ENCODE data around the gene KIF4B.
"Not testable (repeated sequence)": the region's sequence is repeated elsewhere in the genome, so short reads cannot be mapped to it uniquely, and the experiment has no call there.

KIF4B gene

GRCh38 chr5:155006265-155006664, 7.3 kb upstream of the KIF4B start:
- DNase-seq, result not testable (repeated sequence)

- DNase-seq, result no peak
These were observed 4.9 kb upstream of the KIF4B start for GRCh38 chr5:155008669-155009068.

DNA sequence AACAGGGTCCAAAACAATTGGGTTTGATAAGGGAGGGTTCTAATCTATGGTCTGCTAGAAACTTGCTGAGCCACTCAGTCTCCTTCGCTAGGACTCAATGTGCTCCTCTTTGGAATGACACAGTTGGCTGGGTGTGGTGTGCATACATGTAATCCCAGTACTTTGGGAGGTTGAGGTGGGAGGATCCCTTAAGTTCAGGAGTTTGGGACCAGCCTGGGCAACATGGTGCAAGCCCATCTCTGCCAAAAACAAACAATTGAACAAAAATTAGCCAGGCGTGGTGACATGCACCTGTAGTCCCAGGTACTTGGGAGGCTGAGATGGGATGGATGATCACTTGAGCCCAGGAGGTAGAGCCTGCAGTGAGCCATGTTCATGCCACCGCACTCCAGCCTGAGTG, 2.7 kb upstream of the KIF4B start:
- DNase-seq, result no peak

- DNase-seq, result no peak
These were observed 1.7 kb downstream of the KIF4B start for GRCh38 chr5:155015239-155015638.

DNA sequence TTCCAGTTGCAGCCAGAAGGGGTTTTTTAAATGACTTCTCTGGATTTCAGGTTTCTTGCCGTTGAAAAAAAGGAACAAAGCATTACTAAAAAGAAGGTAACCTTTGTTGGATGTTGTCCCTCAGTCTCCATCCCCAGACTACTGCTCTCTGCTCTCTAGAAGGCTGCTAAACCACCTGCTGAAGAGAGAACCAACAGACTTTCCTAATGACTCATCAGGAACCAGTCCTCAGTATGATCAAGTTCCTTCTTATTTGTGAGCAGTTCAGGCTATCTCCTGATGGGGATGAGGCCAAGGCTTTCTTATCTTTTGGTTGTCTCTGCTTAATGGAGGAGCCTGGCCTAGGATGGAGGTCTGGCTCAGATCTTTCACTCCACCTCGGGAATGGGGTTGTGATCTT, 4.1 kb downstream of the KIF4B start:
- no peak for DNase-seq

- DNase-seq, result peak; percentile 5
These were observed 6.2 kb downstream of the KIF4B start for GRCh38 chr5:155019601-155020226.

DNA sequence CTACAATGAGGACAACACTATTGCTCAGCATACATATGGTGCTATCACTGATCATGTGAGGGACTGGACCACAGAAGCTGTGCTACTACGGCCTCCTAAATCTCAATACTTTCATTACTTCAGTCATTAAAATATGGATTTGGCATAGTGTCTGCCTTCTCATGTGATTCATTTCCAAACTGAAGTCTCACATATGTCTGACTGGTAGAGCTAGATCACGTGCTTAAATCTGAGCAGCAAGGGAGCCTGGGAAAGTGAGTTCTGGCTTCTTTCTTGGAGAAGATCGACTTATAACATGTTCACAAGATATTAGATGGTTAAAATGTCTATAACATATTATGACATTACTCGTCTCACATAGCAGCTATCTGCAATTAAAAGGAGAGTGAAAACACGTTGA, 8.3 kb downstream of the KIF4B start:
- no peak for DNase-seq

- DNase-seq, result no peak
These were observed 9.8 kb downstream of the KIF4B start for GRCh38 chr5:155023320-155023719.

DNA sequence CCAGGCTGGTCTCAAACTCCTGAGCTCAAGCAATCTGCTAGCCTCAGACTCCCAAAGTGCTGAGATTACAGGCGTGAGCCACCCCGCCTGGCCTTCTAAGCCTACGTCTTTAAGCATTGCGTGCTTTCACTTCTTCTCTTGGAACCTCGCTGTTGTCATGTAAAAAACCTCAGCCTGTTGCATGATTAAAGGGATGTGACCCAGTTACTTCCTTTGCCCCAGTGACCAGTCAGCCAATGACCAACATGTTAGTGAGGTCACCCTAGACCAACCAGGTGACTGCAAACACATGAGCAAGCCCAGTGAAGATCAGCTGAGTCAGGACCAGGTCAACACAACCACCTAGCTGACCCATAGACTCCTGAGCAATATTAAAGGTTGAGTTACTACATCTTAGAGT, 10.5 kb downstream of the KIF4B start:
- no peak for DNase-seq

DNA sequence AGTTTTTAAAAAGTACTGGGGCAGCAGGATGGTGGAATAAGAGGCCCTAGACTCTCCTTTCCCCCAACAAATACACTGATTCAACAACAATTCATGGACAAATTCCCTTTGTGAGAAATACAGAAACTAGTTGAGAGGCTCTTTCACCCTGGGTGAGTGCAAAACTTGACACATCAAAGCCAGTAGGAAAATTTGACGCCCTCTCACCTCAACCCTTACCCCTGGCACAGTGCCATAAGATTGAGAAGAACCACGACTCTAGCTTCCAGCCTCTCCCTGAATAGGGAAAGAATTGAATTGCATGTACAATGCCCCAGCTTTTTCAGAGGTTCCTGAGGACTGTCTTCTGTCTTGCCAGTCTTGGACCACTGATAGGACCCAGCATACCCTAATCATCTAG, 12.3 kb downstream of the KIF4B start:
- DNase-seq, result no peak

- peak; percentile 54 for DNase-seq
These were observed 14.6 kb downstream of the KIF4B start for GRCh38 chr5:155027993-155028629.

- DNase-seq, result no peak
These were observed 15.7 kb downstream of the KIF4B start for GRCh38 chr5:155029240-155029639.

GRCh38 chr5:155034145-155034744, 20.7 kb downstream of the KIF4B start:
- DNase-seq, result not testable (repeated sequence)

GRCh38 chr5:155035087-155035486, 21.5 kb downstream of the KIF4B start:
- not testable (repeated sequence) for DNase-seq

- DNase-seq, result no peak
These were observed 27.6 kb downstream of the KIF4B start for GRCh38 chr5:155040984-155041653.

DNA sequence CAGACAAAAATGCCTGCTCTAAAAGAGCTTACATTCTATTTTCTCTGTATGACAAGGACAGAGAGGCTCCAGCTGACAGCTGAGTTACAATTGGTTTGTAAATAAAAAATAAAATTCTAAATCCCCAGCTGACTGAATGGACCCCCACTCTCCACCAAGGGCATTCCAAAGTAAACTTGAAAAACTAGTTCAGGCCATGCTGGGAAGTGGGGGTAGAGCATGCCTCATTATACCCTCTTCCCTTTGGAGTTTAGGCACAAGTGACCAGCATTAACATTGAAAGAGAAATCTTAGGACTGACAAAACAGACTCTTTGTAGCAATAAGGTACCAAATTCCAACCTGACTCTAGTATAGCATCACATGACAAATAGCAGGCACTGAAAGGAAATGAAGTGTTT, 31.0 kb downstream of the KIF4B start:
- no peak for DNase-seq

- DNase-seq, result peak; percentile 25
These were observed 33.0 kb downstream of the KIF4B start for GRCh38 chr5:155046591-155046990.

GRCh38 chr5:155047818-155048217, 34.3 kb downstream of the KIF4B start:
- no peak for DNase-seq

- DNase-seq, result peak; percentile 4
These were observed 36.2 kb downstream of the KIF4B start for GRCh38 chr5:155049569-155050383.

- peak; percentile 0 for DNase-seq
These were observed 36.9 kb downstream of the KIF4B start for GRCh38 chr5:155050384-155051019.

DNA sequence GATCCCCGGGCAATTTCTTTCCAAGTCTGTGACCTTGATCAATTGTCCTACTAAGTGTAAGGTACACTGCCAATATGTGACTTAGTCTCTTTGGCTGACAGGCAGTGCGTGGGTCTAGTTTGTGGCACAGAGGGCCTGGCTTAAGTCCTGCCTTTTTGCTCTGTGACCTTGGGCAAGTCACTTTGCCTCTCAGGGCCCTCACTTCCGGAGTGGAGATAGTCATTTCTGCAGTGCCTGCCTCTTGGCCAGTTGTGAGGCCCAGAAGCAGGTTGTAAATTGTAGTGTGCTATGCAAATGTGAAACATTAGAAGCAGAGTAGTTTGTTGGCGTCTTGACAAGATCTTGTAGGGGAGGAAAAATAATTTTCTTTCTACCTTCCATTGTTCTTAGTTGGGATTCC, 39.0 kb downstream of the KIF4B start:
- no peak for DNase-seq

DNA sequence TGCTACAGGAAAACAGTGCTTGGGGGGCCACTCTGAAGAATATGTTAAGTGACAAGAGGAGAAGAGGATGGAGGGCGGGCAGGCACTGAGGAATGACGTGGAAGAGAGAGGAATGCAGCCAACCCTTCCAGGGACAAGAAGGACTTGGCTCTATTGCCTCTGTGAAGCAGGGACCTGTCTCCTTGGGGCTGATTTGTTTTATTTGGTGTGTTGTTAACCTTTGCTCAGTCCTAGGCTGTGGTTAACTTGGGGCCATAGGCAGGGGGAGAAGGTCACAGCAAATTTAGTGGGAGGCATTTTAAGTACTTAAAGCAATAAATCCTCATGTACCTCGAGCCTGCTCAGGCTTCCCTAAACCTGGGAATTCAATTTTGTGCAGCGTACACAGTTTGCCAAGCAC, 39.9 kb downstream of the KIF4B start:
- no peak for DNase-seq

Measured in COR-L47 (cell line).